Effector memory CD4-positive, alpha-beta T cell (primary cell): ENCODE results near the gene OPCML.

Experiments used
- DNase-seq, 3 donors: peaks; one replicate each; pipeline ENCODE4 v3.0.0-alpha.2; 2020
- H3K27ac ChIP-seq: 2 replicates; pipeline ENCODE4 v1.7.0; 2013; ENCODE audit warnings: mild to moderate bottlenecking, low read length, moderate library complexity; ENCODE audit not compliant: insufficient read depth, poor library complexity, severe bottlenecking
- H3K27me3 ChIP-seq: replicated peaks from 2 replicates; pipeline ENCODE4 v1.7.0; 2013; ENCODE audit warnings: mild to moderate bottlenecking, low read length; ENCODE audit not compliant: insufficient read depth, control insufficient read depth, poor library complexity, severe bottlenecking
- H3K36me3 ChIP-seq: 2 replicates; pipeline ENCODE4 v1.7.0; 2013; ENCODE audit warnings: mild to moderate bottlenecking, low read length, moderate library complexity; ENCODE audit not compliant: control insufficient read depth, insufficient read depth
- H3K4me1 ChIP-seq: 2 replicates; pipeline ENCODE4 v1.7.0; 2013; ENCODE audit warnings: low read length, mild to moderate bottlenecking; ENCODE audit not compliant: control insufficient read depth, insufficient read depth, poor library complexity, severe bottlenecking
- H3K4me3 ChIP-seq: 2 replicates; pipeline ENCODE4 v1.7.0; 2013; ENCODE audit warnings: low read length, low read depth, mild to moderate bottlenecking; ENCODE audit not compliant: insufficient read depth, poor library complexity, severe bottlenecking
- H3K9me3 ChIP-seq: 2 replicates; pipeline ENCODE4 v1.7.0; 2013; ENCODE audit warnings: mild to moderate bottlenecking, low read length, moderate library complexity; ENCODE audit not compliant: control insufficient read depth

OPCML gene

GRCh38 chr11:132925825-132926469 is 606.4 kb downstream of the OPCML start:
- H3K27ac ChIP-seq: no peak overlapping the region
- DNase-seq: no peak
- no peak overlapping the region for H3K4me3 ChIP-seq
- no peaks in the 10 kb centered on the region for H3K27me3 ChIP-seq
- H3K4me1 ChIP-seq: no peaks in the 10 kb centered on the region
- H3K9me3 ChIP-seq: no peaks in the 10 kb centered on the region
- no peaks in the 10 kb centered on the region for H3K36me3 ChIP-seq

- H3K27me3 ChIP-seq: no peaks in the 10 kb centered on the region
- no peaks in the 10 kb centered on the region for H3K4me1 ChIP-seq
- H3K4me3 ChIP-seq: no peak overlapping the region
- no peaks in the 10 kb centered on the region for H3K36me3 ChIP-seq
- DNase-seq: no peak
- no peak overlapping the region for H3K27ac ChIP-seq
- no peaks in the 10 kb centered on the region for H3K9me3 ChIP-seq
These were observed 610.7 kb downstream of the OPCML start for GRCh38 chr11:132921597-132921996.

DNA sequence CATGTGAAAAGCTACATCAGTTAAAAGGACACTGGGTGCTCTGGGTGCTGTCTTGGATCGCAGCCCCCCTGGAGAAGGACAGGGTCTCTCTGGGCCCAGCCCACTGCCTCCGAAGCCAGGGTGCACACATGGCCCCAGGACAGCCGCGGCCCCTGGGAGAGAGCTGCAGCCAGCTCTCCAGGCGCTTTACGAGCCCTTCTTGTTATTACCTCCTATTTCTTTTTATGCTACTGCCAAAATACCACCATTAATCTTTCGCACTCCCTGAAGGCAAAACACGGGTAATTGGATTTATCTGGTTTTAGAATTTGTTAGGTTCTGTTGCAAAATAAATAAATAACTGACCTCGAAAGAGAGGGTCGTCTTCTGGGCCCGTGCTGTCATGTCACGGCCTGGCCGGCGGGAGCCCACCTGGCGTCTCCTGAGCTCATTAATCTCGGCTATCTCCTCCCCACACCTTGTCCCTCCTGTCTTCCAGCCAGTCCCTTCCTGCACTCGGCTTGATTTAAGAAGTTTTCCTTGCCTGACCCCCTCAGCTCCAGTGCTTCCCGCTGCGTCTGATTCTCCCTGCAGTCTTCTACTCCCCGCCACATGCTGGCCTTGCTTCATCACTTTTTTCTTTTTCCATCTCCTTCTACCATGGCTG is 611.7 kb downstream of the OPCML start:
- no peak for DNase-seq
- Histone ChIP-seq H3K4me1 (no peaks in the 10 kb centered on the region), H3K27ac (no peak overlapping the region), H3K4me3 (no peak overlapping the region), H3K36me3 (no peaks in the 10 kb centered on the region), H3K9me3 (no peaks in the 10 kb centered on the region), H3K27me3 (no peaks in the 10 kb centered on the region)

- Histone ChIP-seq H3K4me3 (no peak overlapping the region), H3K27me3 (no peaks in the 10 kb centered on the region)
These were observed 617.7 kb downstream of the OPCML start for GRCh38 chr11:132914600-132914999.

GRCh38 chr11:132913886-132914285 is 618.4 kb downstream of the OPCML start:
- Histone ChIP-seq H3K9me3 (no peaks in the 10 kb centered on the region), H3K27ac (no peak overlapping the region), H3K27me3 (no peaks in the 10 kb centered on the region)

More at GRCh38 chr11:132914600-132914999, 617.7 kb downstream of the OPCML start:
- Histone ChIP-seq H3K27ac (no peak overlapping the region), H3K9me3 (no peaks in the 10 kb centered on the region), H3K36me3 (no peaks in the 10 kb centered on the region), H3K4me1 (no peaks in the 10 kb centered on the region)
- DNase-seq: no peak

DNA sequence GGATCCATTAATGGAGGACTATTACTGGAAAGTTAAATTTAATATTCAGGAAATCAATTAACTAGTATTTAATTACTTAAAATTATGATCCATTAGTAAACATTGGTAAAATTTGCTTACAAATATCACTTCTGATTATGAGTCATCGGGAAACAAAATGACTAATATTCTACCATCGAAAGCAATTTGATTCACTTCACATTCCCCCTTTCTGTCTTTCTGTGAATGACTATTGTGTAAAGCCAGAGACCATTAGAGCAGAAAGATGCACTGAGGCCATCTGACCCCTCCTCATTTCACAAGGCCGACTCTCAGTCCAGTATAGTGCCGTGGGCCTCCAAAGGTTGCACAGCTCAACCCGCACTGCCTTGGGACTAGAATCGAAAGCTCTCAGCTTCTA is 619.0 kb downstream of the OPCML start:
- no peaks in the 10 kb centered on the region for H3K4me1 ChIP-seq
- no peaks in the 10 kb centered on the region for H3K36me3 ChIP-seq
- DNase-seq: no peak
- H3K27ac ChIP-seq: no peak overlapping the region
- no peaks in the 10 kb centered on the region for H3K9me3 ChIP-seq
- no peaks in the 10 kb centered on the region for H3K27me3 ChIP-seq
- H3K4me3 ChIP-seq: no peak overlapping the region

More at GRCh38 chr11:132913886-132914285, 618.4 kb downstream of the OPCML start:
- no peak for DNase-seq
- no peaks in the 10 kb centered on the region for H3K4me1 ChIP-seq
- no peak overlapping the region for H3K4me3 ChIP-seq
- H3K36me3 ChIP-seq: no peaks in the 10 kb centered on the region

GRCh38 chr11:132911186-132911585 is 621.1 kb downstream of the OPCML start:
- Histone ChIP-seq H3K27ac (no peak overlapping the region), H3K4me1 (no peaks in the 10 kb centered on the region), H3K9me3 (no peaks in the 10 kb centered on the region), H3K27me3 (no peaks in the 10 kb centered on the region), H3K4me3 (no peak overlapping the region), H3K36me3 (no peaks in the 10 kb centered on the region)
- no peak for DNase-seq

- no peak overlapping the region for H3K4me3 ChIP-seq
- no peaks in the 10 kb centered on the region for H3K36me3 ChIP-seq
- no peaks in the 10 kb centered on the region for H3K9me3 ChIP-seq
- no peak overlapping the region for H3K27ac ChIP-seq
- no peaks in the 10 kb centered on the region for H3K27me3 ChIP-seq
- H3K4me1 ChIP-seq: no peaks in the 10 kb centered on the region
- no peak for DNase-seq
These were observed 622.1 kb downstream of the OPCML start for GRCh38 chr11:132910011-132910760.

- H3K27ac ChIP-seq: no peak overlapping the region
- no peaks in the 10 kb centered on the region for H3K4me1 ChIP-seq
- no peak for DNase-seq
- H3K27me3 ChIP-seq: no peaks in the 10 kb centered on the region
- no peak overlapping the region for H3K4me3 ChIP-seq
- H3K36me3 ChIP-seq: no peaks in the 10 kb centered on the region
- no peaks in the 10 kb centered on the region for H3K9me3 ChIP-seq
These were observed 623.2 kb downstream of the OPCML start for GRCh38 chr11:132909021-132909606.

DNA sequence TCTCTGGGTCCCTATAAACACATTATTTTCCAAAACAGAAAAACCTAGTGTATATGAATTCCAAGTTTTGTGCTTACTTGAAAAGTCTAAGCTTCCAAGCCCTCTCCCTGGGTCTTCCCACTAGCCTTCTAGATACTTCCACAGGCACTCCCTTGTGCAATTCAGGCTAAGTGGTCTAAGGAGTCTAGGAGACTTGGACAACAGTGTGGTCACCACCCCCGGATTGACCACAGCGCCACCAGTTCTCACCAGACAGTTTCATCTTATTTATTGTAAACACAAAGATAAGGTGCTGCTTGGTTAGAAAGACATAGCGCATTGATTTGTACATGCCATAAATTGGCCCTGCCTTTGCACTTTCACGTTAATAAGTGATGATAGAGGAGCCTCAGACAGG is 623.9 kb downstream of the OPCML start:
- H3K4me1 ChIP-seq: no peaks in the 10 kb centered on the region
- H3K9me3 ChIP-seq: no peaks in the 10 kb centered on the region
- no peak overlapping the region for H3K4me3 ChIP-seq
- DNase-seq: no peak
- H3K27ac ChIP-seq: no peak overlapping the region
- no peaks in the 10 kb centered on the region for H3K27me3 ChIP-seq
- H3K36me3 ChIP-seq: no peaks in the 10 kb centered on the region
